A549 (cell line): ENCODE data around the gene NSUN6. TPM values are rescaled to one million over a fixed set of nuclear protein-coding genes. Genes with fewer than 3 reads are reported as not detected.

Source experiments
- ATAC-seq, 2 experiments: fragments of 200-7000 bp in 1 of 2; fragments of >200 bp in 1 of 2; cut with Nextera tagmentation in 1 of 2; cut with Tn5 transposase in 1 of 2; 3 replicates each; pipeline versions ENCODE4 v1.8.0 to v1.9.1; 2018 to 2020; ENCODE audit warnings: mild to moderate bottlenecking in 1 of 2, moderate library complexity in 1 of 2
- CTCF ChIA-PET: fragments of 300-600 bp; sonication (Branson Sonifier 250); formaldehyde crosslinking; extraction: SDS; loops from one replicate; lab custom pipeline; 2021; ENCODE audit warnings: antibody characterized with exemption, inconsistent platforms; lab: Yijun Ruan, JAX
- POLR2A ChIA-PET: fragments of 350-600 bp; formaldehyde crosslinking; extraction: SDS; loops from one replicate; lab custom pipeline; 2021; ENCODE audit warnings: antibody characterized with exemption, inconsistent platforms; lab: Yijun Ruan, JAX
- DNase-seq, 2 experiments: peaks; one replicate each; pipeline versions ENCODE4 v3.0.0 to v3.0.0-alpha.2; 2011 to 2016; ENCODE audit warnings: low read depth in 1 of 2, low spot score in 1 of 2
- FAIRE-seq: peaks from 2 replicates; lab custom pipeline; 2011; peaks lifted over from hg19 to GRCh38; lab: Jason Lieb, UNC
- H3K27ac ChIP-seq, 2 experiments: fragments of >200 bp; sonication (Bioruptor Twin); formaldehyde crosslinking; 3 replicates each; pipeline ENCODE4 v1.5.1; 2016 to 2017
- H3K4me1 ChIP-seq: fragments of >200 bp; sonication (Bioruptor Twin); formaldehyde crosslinking; 3 replicates; pipeline ENCODE4 v1.6.1; 2016
- H3K4me2 ChIP-seq: fragments of >200 bp; sonication (Bioruptor Twin); formaldehyde crosslinking; 3 replicates; pipeline ENCODE4 v1.6.1; 2016
- H3K4me3 ChIP-seq: fragments of >200 bp; sonication (Bioruptor Twin); formaldehyde crosslinking; 3 replicates; pipeline ENCODE4 v1.5.1; 2016
- H3K9me3 ChIP-seq: fragments of >200 bp; sonication (Bioruptor Twin); formaldehyde crosslinking; 3 replicates; pipeline ENCODE4 v1.6.1; 2016
- BCL3 ChIP-seq: fragments of >200 bp; sonication (Bioruptor Twin); formaldehyde crosslinking; IDR thresholded peaks from 3 replicates; pipeline ENCODE4 v1.6.1; 2016
- BHLHE40 ChIP-seq: IDR thresholded peaks from 2 replicates; pipeline ENCODE4 v1.6.1; 2012; ENCODE audit warnings: low read depth, low read length, inconsistent platforms
- CBX8 ChIP-seq: fragments of 200-600 bp; sonication (generic); IDR thresholded peaks from 2 replicates; pipeline ENCODE4 v1.6.1; 2016
- CEBPB ChIP-seq, 2 experiments: fragments of >200 bp in 1 of 2; sonication (Bioruptor Twin) in 1 of 2; formaldehyde crosslinking in 1 of 2; IDR thresholded peaks; 2 replicates each; pipeline ENCODE4 v1.6.1; 2012 to 2016
- CHD2 ChIP-seq: fragments of 150-350 bp; IDR thresholded peaks from 2 replicates; pipeline ENCODE4 v1.6.1; 2014; ENCODE audit warnings: low read length; ENCODE audit not compliant: partially characterized antibody
- EHF ChIP-seq: fragments of 250-450 bp; sonication (Bioruptor Pico); IDR thresholded peaks from 2 replicates; pipeline ENCODE4 v1.5.0; 2020; ENCODE audit warnings: mild to moderate bottlenecking
- EP300 ChIP-seq, 2 experiments: fragments of >200 bp; sonication (Bioruptor Twin); formaldehyde crosslinking; IDR thresholded peaks; 2 replicates in 1 of 2; 3 replicates in 1 of 2; pipeline ENCODE4 v1.6.1; 2016 to 2017
- GATA3 ChIP-seq: IDR thresholded peaks from 2 replicates; pipeline ENCODE4 v1.6.1; 2012; ENCODE audit warnings: borderline replicate concordance
- HEYL ChIP-seq: fragments of 250-450 bp; sonication (Bioruptor Pico); IDR thresholded peaks from 2 replicates; pipeline ENCODE4 v1.8.0; 2021; ENCODE audit warnings: mild to moderate bottlenecking, moderate library complexity
- HOXB5 ChIP-seq: fragments of 250-450 bp; sonication (Bioruptor Pico); IDR thresholded peaks from 2 replicates; pipeline ENCODE4 v1.5.0; 2020; ENCODE audit warnings: mild to moderate bottlenecking, moderate library complexity
- JUNB ChIP-seq: fragments of >200 bp; sonication (Bioruptor Twin); formaldehyde crosslinking; IDR thresholded peaks from 2 replicates; pipeline ENCODE4 v1.6.1; 2016
- MAZ ChIP-seq: fragments of 150-350 bp; IDR thresholded peaks from 2 replicates; pipeline ENCODE4 v1.6.1; 2014; ENCODE audit warnings: antibody characterized with exemption, low read depth, low read length, borderline replicate concordance
- NFE2L2 ChIP-seq: fragments of 150-350 bp; conservative IDR thresholded peaks from 2 replicates; pipeline ENCODE4 v1.6.1; 2014; ENCODE audit warnings: low read length
- POLR2AphosphoS2 ChIP-seq: conservative IDR thresholded peaks from 2 replicates; pipeline ENCODE4 v1.6.1; 2012; ENCODE audit warnings: low read length, improper control_type of control experiment, inconsistent platforms
- SMC3 ChIP-seq: fragments of >200 bp; sonication (Bioruptor Twin); formaldehyde crosslinking; IDR thresholded peaks from 3 replicates; pipeline ENCODE4 v1.6.1; 2018; ENCODE audit warnings: inconsistent platforms
- SREBF2 ChIP-seq: fragments of 450-650 bp; IDR thresholded peaks from 2 replicates; pipeline ENCODE4 v1.6.1; 2014; ENCODE audit warnings: mild to moderate bottlenecking, moderate library complexity
- TFCP2L1 ChIP-seq: fragments of 250-450 bp; sonication (Bioruptor Pico); IDR thresholded peaks from 2 replicates; pipeline ENCODE4 v1.5.0; 2021; ENCODE audit warnings: mild to moderate bottlenecking
- ZC3H11A ChIP-seq: fragments of 450-650 bp; IDR thresholded peaks from 2 replicates; pipeline ENCODE4 v1.6.1; 2014; ENCODE audit warnings: antibody characterized with exemption, mild to moderate bottlenecking
- WGBS: methylation state at CpG from one replicate; pipeline ENCODE4 v1.1.6; 2017; ENCODE audit errors: missing lambda C conversion rate; 5-methylcytosine and 5-hydroxymethylcytosine counted together
- polyA plus RNA-seq, 4 experiments: library from polyadenylated mRNA; depleted of rRNA in 3 of 4; stranded (reverse); fragments of >200 nt; fragmentation: RNase III in 1 of 4; extraction: RNeasy Plus Mini Kit Qiagen cat#74134 plus additional on column Dnase treatment in 1 of 4; gene quantifications; 2 replicates in 3 of 4; 3 replicates in 1 of 4; pipeline ENCODE4 v1.2.3, GENCODE V29; 2011 to 2017
- TF ChIP-seq, protein P1 (sequence below): fragments of 450-650 bp; IDR thresholded peaks from 2 replicates; pipeline ENCODE4 v1.6.1; 2014; ENCODE audit warnings: antibody characterized with exemption
- TF ChIP-seq, protein P2 (sequence below): fragments of 250-450 bp; sonication (Bioruptor Pico); IDR thresholded peaks from 2 replicates; pipeline ENCODE4 v1.5.0; 2021; ENCODE audit warnings: mild to moderate bottlenecking, moderate library complexity, borderline replicate concordance

The NSUN6 gene
- polyA plus RNA-seq, 2 of the 4 experiments (the other 2 are of a cell fraction) = 6.5 to 14.7 TPM

DNA sequence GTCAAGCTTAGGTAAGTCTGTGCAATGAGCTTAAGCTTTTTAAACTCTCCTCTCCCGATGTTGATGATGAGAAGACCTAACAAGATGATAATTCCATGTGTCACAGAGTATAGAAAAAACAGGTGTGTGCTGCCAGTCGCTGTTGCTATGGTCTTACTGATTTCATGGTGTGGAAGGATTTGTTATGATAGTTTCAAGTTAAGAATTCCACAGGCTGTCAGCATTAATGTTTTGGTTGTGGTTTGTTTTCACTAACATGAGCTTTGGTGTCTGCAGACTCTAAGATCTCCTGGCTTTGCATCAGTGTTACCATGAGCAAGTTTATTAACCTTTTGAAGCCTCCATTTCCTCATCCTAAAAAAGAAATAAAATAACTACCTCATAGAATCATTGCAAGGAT, 123.7 kb downstream of the NSUN6 start:
- Histone ChIP-seq H3K4me3 (no peak overlapping the region), H3K27ac (no peak overlapping the region), H3K4me1 (no peaks in the 10 kb centered on the region), H3K4me2 (no peak overlapping the region), H3K9me3 (no peaks in the 10 kb centered on the region)
- no peak for ATAC-seq
- TF ChIP-seq HOXB5 (CRISPR knock-in tag) (no peak), CEBPB (IDR thresholded peaks at IDR 0.05) (no peak), EP300 (IDR thresholded peaks at IDR 0.05) (no peak), EHF (CRISPR knock-in tag) (no peak), CHD2 (no peak), GATA3 (no peak), BCL3 (no peak)
- TF ChIP-seq, protein P1, sequence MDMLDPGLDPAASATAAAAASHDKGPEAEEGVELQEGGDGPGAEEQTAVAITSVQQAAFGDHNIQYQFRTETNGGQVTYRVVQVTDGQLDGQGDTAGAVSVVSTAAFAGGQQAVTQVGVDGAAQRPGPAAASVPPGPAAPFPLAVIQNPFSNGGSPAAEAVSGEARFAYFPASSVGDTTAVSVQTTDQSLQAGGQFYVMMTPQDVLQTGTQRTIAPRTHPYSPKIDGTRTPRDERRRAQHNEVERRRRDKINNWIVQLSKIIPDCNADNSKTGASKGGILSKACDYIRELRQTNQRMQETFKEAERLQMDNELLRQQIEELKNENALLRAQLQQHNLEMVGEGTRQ = no peak
- no peak for DNase-seq
- no peak for FAIRE-seq
- ChIA-PET CTCF (no interaction called here), POLR2A (no interaction called here)
- WGBS = 39% methylated on average over 2 of the region's 2 CpGs

DNA sequence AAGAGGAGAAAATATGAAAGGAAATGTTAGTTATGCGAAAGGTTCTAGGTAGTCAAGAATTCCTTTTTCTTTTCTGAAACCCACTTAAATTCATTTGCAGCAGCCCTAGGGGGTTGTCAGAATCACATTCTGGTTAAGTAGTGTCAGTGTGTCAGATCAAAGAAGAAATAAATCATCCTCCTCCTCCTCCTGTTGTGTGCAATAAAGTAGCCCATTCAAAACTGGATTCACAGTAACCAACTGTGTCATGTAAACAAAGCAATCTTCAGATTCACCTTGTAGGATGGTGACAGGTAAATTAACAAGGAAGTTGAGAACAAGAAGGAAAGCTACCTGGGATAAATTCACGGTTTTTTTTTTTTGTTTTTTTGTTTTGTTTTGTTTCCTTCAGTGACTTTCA, 127.5 kb downstream of the NSUN6 start:
- ChIA-PET CTCF (no interaction called here), POLR2A (no interaction called here)
- H3K4me2 ChIP-seq = no peak overlapping the region
- H3K4me1 ChIP-seq = no peaks in the 10 kb centered on the region
- TF ChIP-seq HEYL (CRISPR knock-in tag) = no peak
- TF ChIP-seq ZC3H11A = no peak
- TF ChIP-seq SREBF2 = no peak
- no peak for TF ChIP-seq CEBPB (IDR thresholded peaks at IDR 0.05)
- no peak for TF ChIP-seq HOXB5 (CRISPR knock-in tag)
- TF ChIP-seq BHLHE40 = no peak
- no peak for TF ChIP-seq POLR2AphosphoS2
- no peak for TF ChIP-seq SMC3
- TF ChIP-seq MAZ = no peak
- TF ChIP-seq NFE2L2 = no peak
- no peak for TF ChIP-seq CBX8
- TF ChIP-seq EHF (CRISPR knock-in tag) = no peak
- TF ChIP-seq TFCP2L1 (CRISPR knock-in tag) = no peak
- TF ChIP-seq JUNB = no peak
- TF ChIP-seq, protein P2, sequence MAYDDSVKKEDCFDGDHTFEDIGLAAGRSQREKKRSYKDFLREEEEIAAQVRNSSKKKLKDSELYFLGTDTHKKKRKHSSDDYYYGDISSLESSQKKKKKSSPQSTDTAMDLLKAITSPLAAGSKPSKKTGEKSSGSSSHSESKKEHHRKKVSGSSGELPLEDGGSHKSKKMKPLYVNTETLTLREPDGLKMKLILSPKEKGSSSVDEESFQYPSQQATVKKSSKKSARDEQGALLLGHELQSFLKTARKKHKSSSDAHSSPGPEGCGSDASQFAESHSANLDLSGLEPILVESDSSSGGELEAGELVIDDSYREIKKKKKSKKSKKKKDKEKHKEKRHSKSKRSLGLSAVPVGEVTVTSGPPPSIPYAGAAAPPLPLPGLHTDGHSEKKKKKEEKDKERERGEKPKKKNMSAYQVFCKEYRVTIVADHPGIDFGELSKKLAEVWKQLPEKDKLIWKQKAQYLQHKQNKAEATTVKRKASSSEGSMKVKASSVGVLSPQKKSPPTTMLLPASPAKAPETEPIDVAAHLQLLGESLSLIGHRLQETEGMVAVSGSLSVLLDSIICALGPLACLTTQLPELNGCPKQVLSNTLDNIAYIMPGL (CRISPR knock-in tag) = no peak
- H3K4me3 ChIP-seq = no peak overlapping the region
- WGBS = 81% methylated on average over 2 of the region's 2 CpGs
- no peak overlapping the region for H3K27ac ChIP-seq
- FAIRE-seq = no peak
- no peak for DNase-seq
- H3K9me3 ChIP-seq = no peaks in the 10 kb centered on the region
- no peak for ATAC-seq

GRCh38 chr10:18523025-18523424, 128.4 kb downstream of the NSUN6 start:
- FAIRE-seq = no peak
- DNase-seq = no peak
- 35% methylated on average over 1 of the region's 1 CpG for WGBS
- Histone ChIP-seq H3K4me2 (no peak overlapping the region), H3K27ac (no peak overlapping the region), H3K4me1 (no peaks in the 10 kb centered on the region), H3K9me3 (no peaks in the 10 kb centered on the region), H3K4me3 (no peak overlapping the region)
- no peak for TF ChIP-seq POLR2AphosphoS2
- POLR2A ChIA-PET = no interaction called here
- CTCF ChIA-PET = no interaction called here
- no peak for ATAC-seq
